KMS-11 (cell line): Measurements from ENCODE around the gene TRIM4.

Experiments
- H2AFZ ChIP-seq: fragments of 200-600 bp; sonication (generic); 2 replicates; pipeline ENCODE4 v1.6.1; 2016; ENCODE audit warnings: antibody characterized with exemption, mixed run types, low read depth
- H3K27ac ChIP-seq: fragments of 200-600 bp; sonication (generic); 2 replicates; pipeline ENCODE4 v1.6.1; 2016; ENCODE audit warnings: mild to moderate bottlenecking, mixed run types
- H3K27me3 ChIP-seq: fragments of 200-600 bp; sonication (generic); 2 replicates; pipeline ENCODE4 v1.6.1; 2017; ENCODE audit warnings: mild to moderate bottlenecking, low read depth, mixed run types, moderate library complexity; ENCODE audit not compliant: insufficient read depth
- H3K36me3 ChIP-seq: fragments of 200-600 bp; sonication (generic); 2 replicates; pipeline ENCODE4 v1.6.1; 2017; ENCODE audit warnings: mild to moderate bottlenecking, mixed run types; ENCODE audit not compliant: insufficient read depth
- H3K4me1 ChIP-seq: fragments of 200-600 bp; sonication (generic); 2 replicates; pipeline ENCODE4 v1.6.1; 2016; ENCODE audit warnings: mild to moderate bottlenecking, low read depth, mixed run types; ENCODE audit not compliant: poor library complexity, severe bottlenecking
- H3K4me2 ChIP-seq: fragments of 200-600 bp; sonication (generic); 2 replicates; pipeline ENCODE4 v1.7.0; 2016; ENCODE audit warnings: mild to moderate bottlenecking, mixed run types
- H3K4me3 ChIP-seq: fragments of 200-600 bp; sonication (generic); IDR thresholded peaks from 2 replicates; pipeline ENCODE4 v1.6.1; 2017; ENCODE audit warnings: low read depth, low read length, mixed read lengths; ENCODE audit not compliant: insufficient read depth
- H3K79me2 ChIP-seq: fragments of 200-600 bp; sonication (generic); 2 replicates; pipeline ENCODE4 v1.6.1; 2016; ENCODE audit warnings: low read depth, mixed run types; ENCODE audit not compliant: insufficient read depth
- H3K9ac ChIP-seq: fragments of 200-600 bp; sonication (generic); 2 replicates; pipeline ENCODE4 v1.6.1; 2016; ENCODE audit warnings: mild to moderate bottlenecking, mixed run types
- H4K20me1 ChIP-seq: fragments of 200-600 bp; sonication (generic); 2 replicates; pipeline ENCODE4 v1.6.1; 2016; ENCODE audit warnings: mild to moderate bottlenecking, mixed run types; ENCODE audit not compliant: insufficient read depth
- TF ChIP-seq, protein P1 (sequence below): fragments of 200-600 bp; sonication (generic); conservative IDR thresholded peaks from 2 replicates; pipeline ENCODE4 v1.6.1; 2017; ENCODE audit warnings: low read depth, mild to moderate bottlenecking, antibody characterized with exemption, low read length, moderate library complexity, mixed read lengths

Gene TRIM4

DNA sequence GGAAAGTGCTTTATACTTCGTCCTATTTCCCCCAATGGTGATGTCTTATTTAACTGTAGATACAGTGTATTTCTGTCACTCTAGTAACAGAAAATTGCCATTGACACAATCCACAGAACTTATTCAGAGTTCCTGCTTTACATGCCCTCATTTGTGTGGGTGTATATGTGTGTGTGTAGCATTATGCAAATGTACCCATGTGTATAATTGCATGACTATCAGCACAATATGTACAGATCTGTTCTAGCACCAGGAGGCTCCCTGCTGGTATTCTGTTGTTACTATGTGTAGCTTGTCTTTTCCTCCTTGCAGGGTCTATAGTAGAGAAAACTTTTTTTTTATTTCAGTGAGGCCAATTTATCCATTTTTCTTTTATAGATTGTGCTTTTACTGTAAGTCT is 75.0 kb downstream of the TRIM4 start:
- Histone ChIP-seq H3K79me2 (no peaks in the 10 kb centered on the region), H3K36me3 (no peaks in the 10 kb centered on the region), H4K20me1 (no peaks in the 10 kb centered on the region), H3K27me3 (no peaks in the 10 kb centered on the region), H3K9ac (no peak overlapping the region), H3K4me3 (no peak overlapping the region), H3K4me1 (no peaks in the 10 kb centered on the region), H2AFZ (no peak overlapping the region), H3K27ac (no peak overlapping the region), H3K4me2 (no peak overlapping the region)
- TF ChIP-seq, protein P1, sequence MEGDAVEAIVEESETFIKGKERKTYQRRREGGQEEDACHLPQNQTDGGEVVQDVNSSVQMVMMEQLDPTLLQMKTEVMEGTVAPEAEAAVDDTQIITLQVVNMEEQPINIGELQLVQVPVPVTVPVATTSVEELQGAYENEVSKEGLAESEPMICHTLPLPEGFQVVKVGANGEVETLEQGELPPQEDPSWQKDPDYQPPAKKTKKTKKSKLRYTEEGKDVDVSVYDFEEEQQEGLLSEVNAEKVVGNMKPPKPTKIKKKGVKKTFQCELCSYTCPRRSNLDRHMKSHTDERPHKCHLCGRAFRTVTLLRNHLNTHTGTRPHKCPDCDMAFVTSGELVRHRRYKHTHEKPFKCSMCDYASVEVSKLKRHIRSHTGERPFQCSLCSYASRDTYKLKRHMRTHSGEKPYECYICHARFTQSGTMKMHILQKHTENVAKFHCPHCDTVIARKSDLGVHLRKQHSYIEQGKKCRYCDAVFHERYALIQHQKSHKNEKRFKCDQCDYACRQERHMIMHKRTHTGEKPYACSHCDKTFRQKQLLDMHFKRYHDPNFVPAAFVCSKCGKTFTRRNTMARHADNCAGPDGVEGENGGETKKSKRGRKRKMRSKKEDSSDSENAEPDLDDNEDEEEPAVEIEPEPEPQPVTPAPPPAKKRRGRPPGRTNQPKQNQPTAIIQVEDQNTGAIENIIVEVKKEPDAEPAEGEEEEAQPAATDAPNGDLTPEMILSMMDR, result no peak

DNA sequence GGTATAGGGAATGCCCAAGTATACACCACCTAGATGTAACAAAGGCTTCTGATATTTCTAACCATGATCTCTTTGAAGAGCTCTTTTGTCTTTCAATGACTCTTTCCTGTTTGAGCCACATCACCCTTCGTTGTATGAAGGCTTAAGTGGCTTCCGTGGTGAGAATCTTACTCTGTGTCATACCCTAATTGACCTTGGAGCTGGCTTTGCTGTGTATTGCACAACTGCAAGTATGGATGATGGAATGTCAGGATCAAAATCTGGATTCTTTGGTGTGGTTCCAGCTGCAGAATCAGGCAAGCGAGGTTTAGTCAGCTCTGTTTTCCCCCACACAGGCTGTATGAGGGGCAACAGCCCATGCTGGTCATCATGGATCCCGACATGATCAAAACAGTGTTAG is 75.5 kb downstream of the TRIM4 start:
- no peaks in the 10 kb centered on the region for H3K36me3 ChIP-seq
- no peak overlapping the region for H3K4me2 ChIP-seq
- H2AFZ ChIP-seq, result no peak overlapping the region
- no peaks in the 10 kb centered on the region for H3K4me1 ChIP-seq
- TF ChIP-seq, protein P1, result no peak
- H3K79me2 ChIP-seq, result no peaks in the 10 kb centered on the region
- H3K27ac ChIP-seq, result no peak overlapping the region
- no peaks in the 10 kb centered on the region for H3K27me3 ChIP-seq
- no peak overlapping the region for H3K4me3 ChIP-seq
- H4K20me1 ChIP-seq, result no peaks in the 10 kb centered on the region
- H3K9ac ChIP-seq, result no peak overlapping the region

DNA sequence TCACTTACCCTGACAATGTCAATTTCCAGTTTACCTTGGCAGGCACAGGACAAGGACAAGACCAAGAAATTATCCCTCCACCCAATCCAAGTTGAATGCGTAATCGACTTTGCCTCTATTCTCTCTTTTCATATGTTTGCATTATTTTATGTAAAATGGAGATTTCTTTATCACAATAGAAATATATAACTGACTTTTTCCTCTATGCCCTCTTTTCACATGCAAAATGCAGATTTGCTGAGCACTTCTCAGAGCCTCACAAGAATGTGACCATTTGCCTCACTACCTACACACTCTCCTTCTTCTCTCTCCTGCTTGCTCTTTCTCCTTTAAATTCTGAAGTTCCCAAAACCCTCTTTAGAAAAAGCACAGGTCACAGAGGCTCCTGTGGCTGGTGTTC is 76.4 kb downstream of the TRIM4 start:
- Histone ChIP-seq H3K9ac (no peak overlapping the region), H3K27me3 (no peaks in the 10 kb centered on the region), H3K79me2 (no peaks in the 10 kb centered on the region), H4K20me1 (no peaks in the 10 kb centered on the region), H3K27ac (no peak overlapping the region), H2AFZ (no peak overlapping the region), H3K4me1 (no peaks in the 10 kb centered on the region), H3K4me2 (no peak overlapping the region), H3K36me3 (no peaks in the 10 kb centered on the region), H3K4me3 (no peak overlapping the region)
- TF ChIP-seq, protein P1, result no peak
